HCT116 (cell line): ENCODE data around the gene CNDP1.

Experiments used
- CTCF ChIP-seq, 3 experiments: fragments of 200-600 bp in 1 of 3; sonication (generic) in 1 of 3; IDR thresholded peaks in 2 of 3; conservative IDR thresholded peaks in 1 of 3; 2 replicates each; pipeline ENCODE4 v1.5.1; 2012 to 2017; ENCODE audit warnings: low read depth in 2 of 3, low read length in 2 of 3, antibody characterized with exemption in 1 of 3, borderline replicate concordance in 1 of 3, control low read depth in 1 of 3, mild to moderate bottlenecking in 1 of 3, mixed read lengths in 1 of 3, mixed run types in 1 of 3, moderate library complexity in 1 of 3; ENCODE audit not compliant: insufficient read depth in 1 of 3
- POLR2A ChIP-seq: IDR thresholded peaks from 2 replicates; pipeline ENCODE4 v1.7.0; 2011; ENCODE audit warnings: borderline replicate concordance; ENCODE audit not compliant: insufficient read depth, insufficient read length; ENCODE audit errors: extremely low read depth
- POLR2AphosphoS5 ChIP-seq: IDR thresholded peaks from 2 replicates; pipeline ENCODE4 v1.6.1; 2011; ENCODE audit warnings: mild to moderate bottlenecking, low read depth, low read length, moderate library complexity
- RAD21 ChIP-seq: IDR thresholded peaks from 2 replicates; pipeline ENCODE4 v1.6.1; 2012; ENCODE audit warnings: low read depth, mild to moderate bottlenecking
- SIN3A ChIP-seq: IDR thresholded peaks from 2 replicates; pipeline ENCODE4 v1.6.1; 2012; ENCODE audit warnings: low read depth

- TF ChIP-seq CTCF (IDR thresholded peaks at IDR 0.05 in 2 of 3, conservative IDR thresholded peaks at IDR 0.05 in 1 of 3; ENCODE audit: borderline replicate concordance in 1 of 3, insufficient read depth in 1 of 3, low read depth in 2 of 3, low read length in 2 of 3) (no peak), RAD21 (no peak), POLR2AphosphoS5 (no peak), POLR2A (no peak), SIN3A (no peak)
These were observed 36.0 kb downstream of the CNDP1 start for GRCh38 chr18:74570266-74570665.
